22Rv1 (cell line): ENCODE results near the gene SAPCD2.

Experiments
- ZFX ChIP-seq: fragments of 450-650 bp; IDR thresholded peaks from 2 replicates; pipeline ENCODE4 v1.6.1; 2017; ENCODE audit warnings: antibody characterized with exemption, borderline replicate concordance
- TF ChIP-seq, protein P1 (sequence below): fragments of 450-650 bp; IDR thresholded peaks from 2 replicates; pipeline ENCODE4 v1.5.1; 2017; ENCODE audit warnings: mild to moderate bottlenecking

DNA sequence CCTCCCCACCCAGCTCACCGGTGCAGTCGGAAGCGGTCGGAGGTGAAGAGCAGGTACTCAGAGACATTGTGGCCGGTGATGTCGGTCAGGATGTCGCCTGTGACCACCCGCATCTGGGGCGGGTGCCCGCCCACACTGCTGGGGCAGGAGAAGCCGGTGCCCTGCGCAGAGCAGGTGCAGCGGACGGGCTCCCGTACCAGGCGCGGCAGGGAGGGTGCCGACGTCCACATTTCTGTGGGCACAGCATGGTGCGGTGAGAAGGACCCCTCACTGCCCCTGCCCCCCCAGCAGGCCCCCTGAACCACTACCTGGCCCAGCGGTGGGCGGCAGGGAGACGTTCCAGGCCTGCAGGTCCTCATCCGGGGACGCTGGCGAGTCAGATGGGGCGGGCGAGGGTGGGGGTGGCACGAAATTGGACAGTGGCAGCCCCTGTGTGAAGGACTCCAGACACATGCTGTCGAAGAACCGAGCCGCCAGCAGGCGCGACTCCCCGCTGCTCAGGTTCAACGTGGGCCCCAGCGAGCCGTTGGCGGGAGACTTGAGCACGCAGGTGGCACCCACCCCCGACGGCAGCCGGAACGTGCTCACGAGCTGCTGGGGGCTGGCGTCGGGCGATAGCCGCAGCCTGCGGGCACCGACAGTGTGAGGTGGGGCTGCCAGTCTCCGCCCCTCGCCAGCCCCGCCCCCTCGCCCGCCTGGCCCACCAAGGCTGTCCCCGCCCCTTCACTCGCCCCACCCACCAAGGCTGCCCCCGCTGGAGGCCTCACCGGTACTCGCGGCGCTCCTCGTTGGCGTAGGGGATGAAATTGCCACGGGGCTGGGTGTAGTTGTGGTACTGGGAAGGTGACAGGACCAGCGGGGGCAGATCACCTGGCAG lies 57.4 kb downstream of the SAPCD2 start:
- TF ChIP-seq, protein P1, sequence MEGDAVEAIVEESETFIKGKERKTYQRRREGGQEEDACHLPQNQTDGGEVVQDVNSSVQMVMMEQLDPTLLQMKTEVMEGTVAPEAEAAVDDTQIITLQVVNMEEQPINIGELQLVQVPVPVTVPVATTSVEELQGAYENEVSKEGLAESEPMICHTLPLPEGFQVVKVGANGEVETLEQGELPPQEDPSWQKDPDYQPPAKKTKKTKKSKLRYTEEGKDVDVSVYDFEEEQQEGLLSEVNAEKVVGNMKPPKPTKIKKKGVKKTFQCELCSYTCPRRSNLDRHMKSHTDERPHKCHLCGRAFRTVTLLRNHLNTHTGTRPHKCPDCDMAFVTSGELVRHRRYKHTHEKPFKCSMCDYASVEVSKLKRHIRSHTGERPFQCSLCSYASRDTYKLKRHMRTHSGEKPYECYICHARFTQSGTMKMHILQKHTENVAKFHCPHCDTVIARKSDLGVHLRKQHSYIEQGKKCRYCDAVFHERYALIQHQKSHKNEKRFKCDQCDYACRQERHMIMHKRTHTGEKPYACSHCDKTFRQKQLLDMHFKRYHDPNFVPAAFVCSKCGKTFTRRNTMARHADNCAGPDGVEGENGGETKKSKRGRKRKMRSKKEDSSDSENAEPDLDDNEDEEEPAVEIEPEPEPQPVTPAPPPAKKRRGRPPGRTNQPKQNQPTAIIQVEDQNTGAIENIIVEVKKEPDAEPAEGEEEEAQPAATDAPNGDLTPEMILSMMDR, result no peak
- no peak for TF ChIP-seq ZFX
